HEK293 (cell line): ENCODE results near the gene MLPH.

Experiments
- CTCF ChIA-PET: fragments of 350-600 bp; formaldehyde crosslinking; extraction: SDS; loops from one replicate; lab custom pipeline; 2021; ENCODE audit warnings: antibody characterized with exemption; lab: Yijun Ruan, JAX
- POLR2A ChIA-PET: fragments of 300-600 bp; formaldehyde crosslinking; extraction: SDS; loops from one replicate; lab custom pipeline; 2020; ENCODE audit warnings: antibody characterized with exemption, inconsistent platforms; lab: Yijun Ruan, JAX
- H3K27ac ChIP-seq: fragments of 200-500 bp; sonication (Bioruptor generic); 2 replicates; pipeline ENCODE4 v1.5.1; 2014; ENCODE audit warnings: low read depth, low read length, control low read depth, inconsistent platforms; ENCODE audit errors: extremely low read depth
- H3K36me3 ChIP-seq, 2 experiments: fragments of 200-500 bp in 1 of 2; sonication (Bioruptor generic) in 1 of 2; 1 replicate in 1 of 2; 2 replicates in 1 of 2; pipeline ENCODE4 v1.5.1; 2014 to 2017; ENCODE audit warnings: inconsistent platforms in 2 of 2, low read length in 2 of 2; ENCODE audit not compliant: control insufficient read depth in 2 of 2, insufficient read depth in 1 of 2
- H3K4me1 ChIP-seq: fragments of 200-500 bp; sonication (Bioruptor generic); 2 replicates; pipeline ENCODE4 v1.5.1; 2014; ENCODE audit warnings: mild to moderate bottlenecking, low read length, inconsistent platforms; ENCODE audit not compliant: control insufficient read depth, insufficient read depth
- H3K4me3 ChIP-seq: 2 replicates; pipeline ENCODE4 v1.5.1; 2011; ENCODE audit warnings: low read depth, mild to moderate bottlenecking, control low read depth, low read length, moderate library complexity
- H3K9me3 ChIP-seq: fragments of 200-500 bp; sonication (Bioruptor generic); 2 replicates; pipeline ENCODE4 v1.5.1; 2014; ENCODE audit warnings: low read depth, low read length, inconsistent platforms; ENCODE audit not compliant: control insufficient read depth, insufficient read depth
- ATF2 ChIP-seq: fragments of 450-650 bp; formaldehyde crosslinking; IDR thresholded peaks from 2 replicates; pipeline ENCODE4 v1.5.1; 2016; ENCODE audit warnings: missing biosample characterization, missing genetic modification characterization, low read depth
- FEZF1 ChIP-seq: fragments of 450-650 bp; formaldehyde crosslinking; IDR thresholded peaks from 2 replicates; pipeline ENCODE4 v1.5.1; 2016; ENCODE audit warnings: missing biosample characterization, missing genetic modification characterization
- GFI1B ChIP-seq: fragments of 450-650 bp; formaldehyde crosslinking; IDR thresholded peaks from 2 replicates; pipeline ENCODE4 v1.5.1; 2016; ENCODE audit warnings: missing biosample characterization, missing genetic modification characterization
- OSR2 ChIP-seq: fragments of 450-650 bp; formaldehyde crosslinking; IDR thresholded peaks from 2 replicates; pipeline ENCODE4 v1.5.1; 2016; ENCODE audit warnings: missing biosample characterization, missing genetic modification characterization
- SALL2 ChIP-seq: fragments of 450-650 bp; formaldehyde crosslinking; IDR thresholded peaks from 2 replicates; pipeline ENCODE4 v1.5.0; 2017; ENCODE audit warnings: missing biosample characterization, mild to moderate bottlenecking, missing genetic modification characterization, borderline replicate concordance
- SP7 ChIP-seq: fragments of 450-650 bp; formaldehyde crosslinking; IDR thresholded peaks from 2 replicates; pipeline ENCODE4 v1.5.1; 2016; ENCODE audit warnings: missing biosample characterization, missing genetic modification characterization
- WT1 ChIP-seq: fragments of 450-650 bp; formaldehyde crosslinking; IDR thresholded peaks from 2 replicates; pipeline ENCODE4 v1.5.1; 2016; ENCODE audit warnings: missing biosample characterization, missing genetic modification characterization
- ZNF148 ChIP-seq: fragments of 450-650 bp; formaldehyde crosslinking; IDR thresholded peaks from 2 replicates; pipeline ENCODE4 v1.5.0; 2017; ENCODE audit warnings: missing biosample characterization, missing genetic modification characterization, borderline replicate concordance
- ZNF18 ChIP-seq: fragments of 450-650 bp; formaldehyde crosslinking; IDR thresholded peaks from 2 replicates; pipeline ENCODE4 v1.5.1; 2016; ENCODE audit warnings: missing biosample characterization, missing genetic modification characterization
- ZNF2 ChIP-seq: fragments of 450-650 bp; formaldehyde crosslinking; IDR thresholded peaks from 2 replicates; pipeline ENCODE4 v1.5.1; 2016; ENCODE audit warnings: missing biosample characterization, missing genetic modification characterization
- ZNF221 ChIP-seq: fragments of 450-650 bp; formaldehyde crosslinking; IDR thresholded peaks from 2 replicates; pipeline ENCODE4 v1.5.1; 2017; ENCODE audit warnings: missing biosample characterization, missing genetic modification characterization, borderline replicate concordance
- ZNF24 ChIP-seq: fragments of 450-650 bp; formaldehyde crosslinking; IDR thresholded peaks from 2 replicates; pipeline ENCODE4 v1.5.1; 2016; ENCODE audit warnings: missing biosample characterization, missing genetic modification characterization
- ZNF266 ChIP-seq: fragments of 450-650 bp; formaldehyde crosslinking; IDR thresholded peaks from 2 replicates; pipeline ENCODE4 v1.5.1; 2016; ENCODE audit warnings: missing biosample characterization, missing genetic modification characterization, low read depth
- ZNF274 ChIP-seq, 2 experiments: fragments of 200-500 bp in 1 of 2; fragments of 450-650 bp in 1 of 2; sonication (Bioruptor generic) in 1 of 2; formaldehyde crosslinking in 1 of 2; IDR thresholded peaks; 2 replicates each; pipeline versions ENCODE4 v1.5.1 to v1.6.1; 2014 to 2016; ENCODE audit warnings: borderline replicate concordance in 1 of 2, inconsistent platforms in 1 of 2, low read length in 1 of 2, missing biosample characterization in 1 of 2, missing genetic modification characterization in 1 of 2
- ZNF416 ChIP-seq: fragments of 450-650 bp; formaldehyde crosslinking; IDR thresholded peaks from 2 replicates; pipeline ENCODE4 v1.5.1; 2016; ENCODE audit warnings: missing biosample characterization, missing genetic modification characterization
- ZNF510 ChIP-seq: fragments of 450-650 bp; formaldehyde crosslinking; IDR thresholded peaks from 2 replicates; pipeline ENCODE4 v1.5.1; 2018; ENCODE audit warnings: mild to moderate bottlenecking, missing genetic modification characterization, missing biosample characterization; ENCODE audit not compliant: insufficient replicate concordance
- ZNF513 ChIP-seq: fragments of 450-650 bp; IDR thresholded peaks from 2 replicates; pipeline ENCODE4 v1.5.1; 2018; ENCODE audit warnings: missing biosample characterization, missing genetic modification characterization
- ZNF544 ChIP-seq: fragments of 450-650 bp; formaldehyde crosslinking; IDR thresholded peaks from 2 replicates; pipeline ENCODE4 v1.5.0; 2017; ENCODE audit warnings: missing biosample characterization, missing genetic modification characterization
- ZNF548 ChIP-seq: fragments of 450-650 bp; formaldehyde crosslinking; IDR thresholded peaks from 2 replicates; pipeline ENCODE4 v1.5.1; 2016; ENCODE audit warnings: missing biosample characterization, missing genetic modification characterization
- ZNF704 ChIP-seq: fragments of 450-650 bp; formaldehyde crosslinking; IDR thresholded peaks from 2 replicates; pipeline ENCODE4 v1.5.1; 2016; ENCODE audit warnings: missing biosample characterization, missing genetic modification characterization
- ZNF785 ChIP-seq: fragments of 450-650 bp; formaldehyde crosslinking; IDR thresholded peaks from 2 replicates; pipeline ENCODE4 v1.5.1; 2016; ENCODE audit warnings: missing biosample characterization, missing genetic modification characterization

Gene MLPH

GRCh38 chr2:237538001-237538720 is 51.1 kb downstream of the MLPH start (continued):
- TF ChIP-seq ZNF18 (no peak), SALL2 (tag by site-specific recombination) (no peak)

- H3K4me1 ChIP-seq: no peaks in the 10 kb centered on the region
- H3K36me3 ChIP-seq: no peaks in the 10 kb centered on the region
- H3K4me3 ChIP-seq: no peak overlapping the region
- ChIA-PET CTCF (interaction anchor here (0.8 to 2.4 kb wide), 3 partner anchors 10 to 33 kb away, joined by 4 to 9 read pairs (median 5); no protein-coding TSS in a partner anchor), POLR2A (no interaction called here)
- TF ChIP-seq ZNF24 (tag by site-specific recombination) (no peak), ZNF544 (tag by site-specific recombination) (no peak), ZNF704 (no peak), WT1 (tag by site-specific recombination) (no peak), ZNF2 (tag by site-specific recombination) (no peak), ZNF266 (tag by site-specific recombination) (no peak), FEZF1 (tag by site-specific recombination) (no peak), GFI1B (no peak), ZNF513 (tag by site-specific recombination) (no peak), ZNF510 (tag by site-specific recombination) (no peak), ATF2 (no peak), ZNF221 (tag by site-specific recombination) (no peak), OSR2 (tag by site-specific recombination) (no peak), ZNF274 (IDR thresholded peaks at IDR 0.05; ENCODE audit: low read length) (no peak), ZNF274 (tag by site-specific recombination; IDR thresholded peaks at IDR 0.05; ENCODE audit: borderline replicate concordance) (no peak), ZNF148 (tag by site-specific recombination) (no peak), ZNF416 (tag by site-specific recombination) (no peak), ZNF785 (tag by site-specific recombination) (no peak), SP7 (no peak), ZNF548 (no peak)
- H3K27ac ChIP-seq: no peak overlapping the region
- no peaks in the 10 kb centered on the region for H3K9me3 ChIP-seq
Measured at GRCh38 chr2:237538901-237539300, 51.9 kb downstream of the MLPH start.
